Endothelial cell (in vitro differentiated cells): ENCODE results near the gene PLEKHA3. TPM values are rescaled to one million over a fixed set of nuclear protein-coding genes. Genes with fewer than 3 reads are reported as not detected.
"Not testable (repeated sequence)": the region's sequence is repeated elsewhere in the genome, so short reads cannot be mapped to it uniquely, and the experiment has no call there.

Experiments used
- DNase-seq: peaks from one replicate; pipeline ENCODE4 v3.0.0; 2021; ENCODE audit warnings: low spot score
- H3K27ac Mint-ChIP-seq: one replicate; pipeline ENCODE4 v1.8.0; 2021; ENCODE audit warnings: mixed read lengths, inconsistent platforms; ENCODE audit not compliant: unreplicated experiment
- H3K27me3 Mint-ChIP-seq: one replicate; pipeline ENCODE4 v1.8.0; 2021; ENCODE audit warnings: mild to moderate bottlenecking, moderate library complexity, mixed read lengths, inconsistent platforms; ENCODE audit not compliant: unreplicated experiment
- H3K36me3 Mint-ChIP-seq: one replicate; pipeline ENCODE4 v1.8.0; 2021; ENCODE audit warnings: mild to moderate bottlenecking, low read depth, mixed read lengths, inconsistent platforms; ENCODE audit not compliant: unreplicated experiment
- H3K4me1 Mint-ChIP-seq: one replicate; pipeline ENCODE4 v1.8.0; 2021; ENCODE audit warnings: mild to moderate bottlenecking, mixed read lengths, inconsistent platforms; ENCODE audit not compliant: unreplicated experiment
- H3K4me3 Mint-ChIP-seq: one replicate; pipeline ENCODE4 v1.8.0; 2021; ENCODE audit warnings: mild to moderate bottlenecking, mixed read lengths, inconsistent platforms; ENCODE audit not compliant: unreplicated experiment
- H3K9me3 Mint-ChIP-seq: one replicate; pipeline ENCODE4 v1.8.0; 2021; ENCODE audit warnings: mixed read lengths, inconsistent platforms; ENCODE audit not compliant: unreplicated experiment
- CTCF ChIP-seq: fragments of 200-600 bp; sonication (generic); IDR thresholded peaks from one replicate; pipeline ENCODE4 v1.5.0; 2021; ENCODE audit warnings: antibody characterized with exemption; ENCODE audit not compliant: unreplicated experiment
- total RNA-seq: library from RNA; stranded (reverse); fragmentation: NEBNext Ultra II Directional; extraction: Animal tissue kit (Norgen Biotek cat#: 25700); gene quantifications from one replicate; pipeline ENCODE4 v1.2.1, GENCODE V29; 2021; ENCODE audit not compliant: unreplicated experiment

Gene PLEKHA3
- total RNA-seq, 1 donor from 2014 or later: 20.4 TPM

- H3K36me3 Mint-ChIP-seq: peaks cover 15% of the 10 kb centered on the region
- H3K4me3 Mint-ChIP-seq: no peak overlapping the region
- no peak for DNase-seq
- H3K27me3 Mint-ChIP-seq: no peaks in the 10 kb centered on the region
- no peak for TF ChIP-seq CTCF
- H3K9me3 Mint-ChIP-seq: no peaks in the 10 kb centered on the region
- no peak overlapping the region for H3K27ac Mint-ChIP-seq
- peaks cover 7% of the 10 kb centered on the region for H3K4me1 Mint-ChIP-seq
Measured at GRCh38 chr2:178517496-178517895, 37.2 kb downstream of the PLEKHA3 start.

DNA sequence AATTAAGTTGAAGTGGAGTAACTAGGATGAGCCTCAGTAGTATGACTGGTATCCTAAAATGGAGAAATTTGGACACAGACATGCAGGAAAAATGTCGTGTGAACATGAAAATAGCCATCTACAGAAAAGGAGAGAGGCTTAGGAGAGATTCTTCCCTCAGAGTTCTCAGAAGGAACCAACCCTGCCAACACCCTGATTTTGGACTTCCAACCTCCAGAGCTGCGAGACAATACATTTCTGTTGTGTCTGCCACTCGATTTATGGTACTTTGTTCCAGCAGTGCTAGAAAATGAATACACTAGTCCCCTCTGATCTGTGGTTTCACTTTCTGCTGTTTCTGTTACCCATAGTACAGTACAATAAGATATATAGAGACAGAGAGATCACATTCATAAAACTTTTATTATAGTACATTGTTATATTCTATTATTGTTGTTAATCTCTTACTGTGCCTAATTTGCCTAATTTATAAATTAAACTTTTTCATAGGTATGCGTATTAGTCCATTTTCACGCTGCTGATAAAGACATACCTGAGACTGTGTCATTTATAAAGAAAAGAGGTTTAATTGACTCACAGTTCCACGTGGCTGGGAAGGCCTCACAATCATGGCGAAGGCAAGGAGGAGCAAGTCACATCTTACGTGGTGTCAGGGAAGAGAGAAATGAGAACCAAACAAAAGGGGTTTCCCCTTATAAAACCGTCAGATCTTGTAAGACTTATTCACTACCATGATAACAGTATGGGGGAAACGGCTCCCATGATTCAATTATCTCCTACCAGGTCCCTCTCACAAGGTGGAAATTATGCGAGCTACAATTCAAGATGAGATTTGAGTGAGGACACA is 41.3 kb downstream of the PLEKHA3 start:
- H3K9me3 Mint-ChIP-seq: no peaks in the 10 kb centered on the region
- H3K4me1 Mint-ChIP-seq: peaks cover 9% of the 10 kb centered on the region
- peaks cover 19% of the 10 kb centered on the region for H3K36me3 Mint-ChIP-seq
- no peak for DNase-seq
- no peak overlapping the region for H3K4me3 Mint-ChIP-seq
- peaks cover 7% of the 10 kb centered on the region for H3K27me3 Mint-ChIP-seq
- TF ChIP-seq CTCF: no peak
- H3K27ac Mint-ChIP-seq: no peak overlapping the region

GRCh38 chr2:178522950-178523595 is 42.8 kb downstream of the PLEKHA3 start:
- Mint-ChIP-seq H3K27ac (peak overlapping the region; percentile 97), H3K27me3 (peaks cover 7% of the 10 kb centered on the region), H3K4me3 (peak overlapping the region; percentile 98), H3K9me3 (no peaks in the 10 kb centered on the region), H3K4me1 (peaks cover 9% of the 10 kb centered on the region), H3K36me3 (peaks cover 18% of the 10 kb centered on the region)
- peak; percentile 60 for TF ChIP-seq CTCF
- peak; percentile 85 for DNase-seq

DNA sequence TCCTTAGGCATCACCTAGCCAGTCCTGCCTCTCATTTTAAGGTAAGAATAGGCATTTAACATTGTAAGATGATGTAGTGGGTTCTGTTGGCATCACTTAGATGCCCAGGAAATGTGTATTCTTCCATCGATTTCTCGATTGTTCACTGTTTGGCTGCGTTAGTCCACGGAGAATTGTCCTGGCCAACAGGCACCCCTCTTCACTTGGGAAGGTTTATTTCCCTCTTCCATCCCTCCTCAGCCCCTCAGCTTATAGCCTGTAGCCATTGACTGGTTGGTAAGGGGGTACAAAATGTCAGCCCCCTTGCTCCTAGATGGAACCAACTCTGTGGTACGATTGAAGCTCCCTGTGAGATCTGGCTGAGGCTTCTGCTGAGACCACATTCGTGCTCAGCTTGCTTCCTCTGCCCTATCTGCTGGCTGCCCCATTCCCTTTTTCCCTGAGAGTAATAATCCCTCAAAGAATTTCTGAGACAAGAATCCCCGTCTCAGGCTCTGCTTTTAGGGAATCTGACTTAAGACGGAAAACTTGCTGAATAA is 43.4 kb downstream of the PLEKHA3 start:
- TF ChIP-seq CTCF: no peak
- no peak for DNase-seq
- Mint-ChIP-seq H3K4me1 (peaks cover 9% of the 10 kb centered on the region), H3K36me3 (peaks cover 15% of the 10 kb centered on the region), H3K9me3 (no peaks in the 10 kb centered on the region), H3K4me3 (peak overlapping the region; percentile 98), H3K27ac (peak overlapping the region; percentile 97), H3K27me3 (peaks cover 7% of the 10 kb centered on the region)

DNA sequence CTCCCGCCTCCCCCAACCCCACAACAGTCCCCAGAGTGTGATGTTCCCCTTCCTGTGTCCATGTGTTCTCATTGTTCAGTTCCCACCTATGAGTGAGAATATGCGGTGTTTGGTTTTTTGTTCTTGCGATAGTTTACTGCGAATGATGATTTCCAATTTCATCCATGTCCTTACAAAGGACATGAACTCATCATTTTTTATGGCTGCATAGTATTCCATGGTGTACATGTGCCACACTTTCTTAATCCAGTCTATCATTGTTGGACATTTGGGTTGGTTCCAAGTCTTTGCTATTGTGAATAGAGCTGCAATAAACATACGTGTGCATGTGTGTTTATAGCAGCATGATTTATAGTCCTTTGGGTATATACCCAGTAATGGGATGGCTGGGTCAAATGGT is 44.8 kb downstream of the PLEKHA3 start:
- H3K9me3 Mint-ChIP-seq, H3K4me3 Mint-ChIP-seq, H3K27me3 Mint-ChIP-seq, H3K27ac Mint-ChIP-seq, H3K4me1 Mint-ChIP-seq, DNase-seq: not testable (repeated sequence)
- peaks cover 15% of the 10 kb centered on the region for H3K36me3 Mint-ChIP-seq

GRCh38 chr2:178525460-178525859 is 45.2 kb downstream of the PLEKHA3 start:
- not testable (repeated sequence) for H3K9me3 Mint-ChIP-seq, H3K4me1 Mint-ChIP-seq, H3K27ac Mint-ChIP-seq, H3K4me3 Mint-ChIP-seq, H3K27me3 Mint-ChIP-seq, DNase-seq
- H3K36me3 Mint-ChIP-seq: peaks cover 15% of the 10 kb centered on the region
